Glutamatergic neuron (in vitro differentiated cells): Measurements from ENCODE around the gene RFX8. TPM values are rescaled to one million over a fixed set of nuclear protein-coding genes. Genes with fewer than 3 reads are reported as not detected.

ENCODE experiments used
- DNase-seq: peaks from one replicate; pipeline ENCODE4 v3.0.0; 2022
- H3K27ac Mint-ChIP-seq: one replicate; pipeline ENCODE4 v1.8.0; 2020; ENCODE audit warnings: mild to moderate bottlenecking, mixed read lengths, inconsistent platforms; ENCODE audit not compliant: unreplicated experiment
- H3K27me3 Mint-ChIP-seq: one replicate; pipeline ENCODE4 v1.8.0; 2020; ENCODE audit warnings: mild to moderate bottlenecking, moderate library complexity, mixed read lengths, inconsistent platforms; ENCODE audit not compliant: unreplicated experiment
- H3K36me3 Mint-ChIP-seq: one replicate; pipeline ENCODE4 v1.8.0; 2020; ENCODE audit warnings: mild to moderate bottlenecking, mixed read lengths, inconsistent platforms; ENCODE audit not compliant: unreplicated experiment
- H3K4me1 Mint-ChIP-seq: one replicate; pipeline ENCODE4 v1.8.0; 2020; ENCODE audit warnings: mild to moderate bottlenecking, low read depth, mixed read lengths, inconsistent platforms; ENCODE audit not compliant: unreplicated experiment
- H3K4me3 Mint-ChIP-seq: one replicate; pipeline ENCODE4 v1.8.0; 2020; ENCODE audit warnings: mild to moderate bottlenecking, mixed read lengths, inconsistent platforms; ENCODE audit not compliant: unreplicated experiment
- H3K9me3 Mint-ChIP-seq: one replicate; pipeline ENCODE4 v1.8.0; 2020; ENCODE audit warnings: mild to moderate bottlenecking, moderate library complexity, mixed read lengths, inconsistent platforms; ENCODE audit not compliant: unreplicated experiment
- CTCF ChIP-seq: fragments of 200-600 bp; sonication (generic); IDR thresholded peaks from one replicate; pipeline ENCODE4 v1.5.0; 2021; ENCODE audit not compliant: partially characterized antibody, unreplicated experiment
- total RNA-seq: library from RNA; stranded (reverse); fragmentation: NEBNext Ultra II Directional; extraction: Animal tissue kit (Norgen Biotek cat#: 25700); gene quantifications from one replicate; pipeline ENCODE4 v1.2.1, GENCODE V29; 2021; ENCODE audit not compliant: unreplicated experiment

The RFX8 gene
- total RNA-seq, 1 donor from 2014 or later, result 1.0 TPM

GRCh38 chr2:101380376-101380775 is 94.5 kb downstream of the RFX8 start:
- no peak overlapping the region for H3K4me3 Mint-ChIP-seq
- H3K27me3 Mint-ChIP-seq, result peaks cover 6% of the 10 kb centered on the region
- no peaks in the 10 kb centered on the region for H3K4me1 Mint-ChIP-seq
- DNase-seq, result no peak
- peaks cover 2% of the 10 kb centered on the region for H3K9me3 Mint-ChIP-seq
- no peak for TF ChIP-seq CTCF
- no peaks in the 10 kb centered on the region for H3K36me3 Mint-ChIP-seq
- no peak overlapping the region for H3K27ac Mint-ChIP-seq

- DNase-seq, result no peak
- Mint-ChIP-seq H3K9me3 (no peaks in the 10 kb centered on the region), H3K27me3 (peaks cover 4% of the 10 kb centered on the region), H3K4me1 (no peaks in the 10 kb centered on the region), H3K4me3 (no peak overlapping the region), H3K27ac (no peak overlapping the region), H3K36me3 (no peaks in the 10 kb centered on the region)
- no peak for TF ChIP-seq CTCF
These were observed 95.8 kb downstream of the RFX8 start for GRCh38 chr2:101379091-101379490.

- peaks cover 5% of the 10 kb centered on the region for H3K36me3 Mint-ChIP-seq
These were observed 99.3 kb downstream of the RFX8 start for GRCh38 chr2:101375653-101376052.

GRCh38 chr2:101374821-101375561 is 99.9 kb downstream of the RFX8 start:
- no peak for TF ChIP-seq CTCF
- Mint-ChIP-seq H3K27ac (no peak overlapping the region), H3K36me3 (peaks cover 5% of the 10 kb centered on the region), H3K9me3 (peaks cover 4% of the 10 kb centered on the region), H3K4me1 (no peaks in the 10 kb centered on the region), H3K27me3 (no peaks in the 10 kb centered on the region), H3K4me3 (no peak overlapping the region)
- DNase-seq, result no peak

More at GRCh38 chr2:101375653-101376052, 99.3 kb downstream of the RFX8 start:
- Mint-ChIP-seq H3K9me3 (peaks cover 4% of the 10 kb centered on the region), H3K4me1 (no peaks in the 10 kb centered on the region), H3K4me3 (no peak overlapping the region), H3K27ac (no peak overlapping the region), H3K27me3 (no peaks in the 10 kb centered on the region)
- TF ChIP-seq CTCF, result no peak
- DNase-seq, result no peak

GRCh38 chr2:101372792-101373191 is 102.1 kb downstream of the RFX8 start:
- no peak overlapping the region for H3K27ac Mint-ChIP-seq
- H3K9me3 Mint-ChIP-seq, result peaks cover 4% of the 10 kb centered on the region
- no peak for DNase-seq
- no peaks in the 10 kb centered on the region for H3K27me3 Mint-ChIP-seq
- no peak overlapping the region for H3K4me3 Mint-ChIP-seq
- H3K4me1 Mint-ChIP-seq, result no peaks in the 10 kb centered on the region
- no peak for TF ChIP-seq CTCF
- peaks cover 5% of the 10 kb centered on the region for H3K36me3 Mint-ChIP-seq
